Activated naive CD8-positive, alpha-beta T cell (primary cell): ENCODE data around the gene VPREB3.

ENCODE experiments used
- H3K27ac Mint-ChIP-seq: one replicate; pipeline ENCODE4 v1.8.0; 2021; ENCODE audit warnings: mixed read lengths
- H3K27me3 Mint-ChIP-seq: one replicate; pipeline ENCODE4 v1.8.0; 2021; ENCODE audit warnings: mixed read lengths
- H3K36me3 Mint-ChIP-seq: one replicate; pipeline ENCODE4 v1.8.0; 2021; ENCODE audit warnings: mixed read lengths
- H3K4me1 Mint-ChIP-seq: one replicate; pipeline ENCODE4 v1.8.0; 2021; ENCODE audit warnings: low read depth, mixed read lengths
- H3K4me3 Mint-ChIP-seq: one replicate; pipeline ENCODE4 v1.8.0; 2021; ENCODE audit warnings: mild to moderate bottlenecking, mixed read lengths
- H3K9me3 Mint-ChIP-seq: one replicate; pipeline ENCODE4 v1.8.0; 2021; ENCODE audit warnings: low read depth, mixed read lengths

VPREB3 gene

GRCh38 chr22:23713696-23714595 lies 40.3 kb downstream of the VPREB3 start:
- peaks cover 24% of the 10 kb centered on the region for H3K4me1 Mint-ChIP-seq
- no peaks in the 10 kb centered on the region for H3K27me3 Mint-ChIP-seq
- H3K4me3 Mint-ChIP-seq = peak overlapping the region; percentile 46
- peak overlapping the region; percentile 34 for H3K27ac Mint-ChIP-seq
- peaks cover 4% of the 10 kb centered on the region for H3K36me3 Mint-ChIP-seq
- no peaks in the 10 kb centered on the region for H3K9me3 Mint-ChIP-seq

GRCh38 chr22:23712256-23712655 lies 42.0 kb downstream of the VPREB3 start:
- Mint-ChIP-seq H3K27me3 (no peaks in the 10 kb centered on the region), H3K36me3 (peaks cover 13% of the 10 kb centered on the region), H3K4me3 (no peak overlapping the region), H3K9me3 (no peaks in the 10 kb centered on the region), H3K27ac (no peak overlapping the region), H3K4me1 (peaks cover 36% of the 10 kb centered on the region)

- Mint-ChIP-seq H3K27ac (peak overlapping the region; percentile 74), H3K4me1 (peaks cover 52% of the 10 kb centered on the region)
Observed at GRCh38 chr22:23709107-23709506, 45.1 kb downstream of the VPREB3 start.

GRCh38 chr22:23708270-23708669 lies 46.0 kb downstream of the VPREB3 start:
- no peaks in the 10 kb centered on the region for H3K9me3 Mint-ChIP-seq
- H3K27me3 Mint-ChIP-seq = no peaks in the 10 kb centered on the region
- peak overlapping the region; percentile 74 for H3K27ac Mint-ChIP-seq
- peaks cover 39% of the 10 kb centered on the region for H3K36me3 Mint-ChIP-seq
- peaks cover 56% of the 10 kb centered on the region for H3K4me1 Mint-ChIP-seq
- no peak overlapping the region for H3K4me3 Mint-ChIP-seq

More at GRCh38 chr22:23709107-23709506, 45.1 kb downstream of the VPREB3 start:
- no peaks in the 10 kb centered on the region for H3K9me3 Mint-ChIP-seq
- no peak overlapping the region for H3K4me3 Mint-ChIP-seq
- no peaks in the 10 kb centered on the region for H3K27me3 Mint-ChIP-seq
- peaks cover 34% of the 10 kb centered on the region for H3K36me3 Mint-ChIP-seq

- peaks cover 66% of the 10 kb centered on the region for H3K4me1 Mint-ChIP-seq
- peak overlapping the region; percentile 46 for H3K4me3 Mint-ChIP-seq
- H3K9me3 Mint-ChIP-seq = no peaks in the 10 kb centered on the region
- H3K36me3 Mint-ChIP-seq = peaks cover 62% of the 10 kb centered on the region
- H3K27ac Mint-ChIP-seq = peak overlapping the region; percentile 92
- H3K27me3 Mint-ChIP-seq = no peaks in the 10 kb centered on the region
Observed at GRCh38 chr22:23705358-23705757, 48.9 kb downstream of the VPREB3 start.

- Mint-ChIP-seq H3K9me3 (peaks cover 5% of the 10 kb centered on the region), H3K4me3 (peak overlapping the region; percentile 46), H3K27me3 (no peaks in the 10 kb centered on the region), H3K36me3 (peaks cover 66% of the 10 kb centered on the region), H3K4me1 (peaks cover 68% of the 10 kb centered on the region), H3K27ac (peak overlapping the region; percentile 92)
Observed at GRCh38 chr22:23704829-23705228, 49.4 kb downstream of the VPREB3 start.

- H3K27me3 Mint-ChIP-seq = no peaks in the 10 kb centered on the region
- H3K4me3 Mint-ChIP-seq = peak overlapping the region; percentile 35
- peaks cover 67% of the 10 kb centered on the region for H3K36me3 Mint-ChIP-seq
- H3K9me3 Mint-ChIP-seq = peaks cover 8% of the 10 kb centered on the region
- peaks cover 67% of the 10 kb centered on the region for H3K4me1 Mint-ChIP-seq
- H3K27ac Mint-ChIP-seq = peak overlapping the region; percentile 92
Observed at GRCh38 chr22:23704062-23704461, 50.2 kb downstream of the VPREB3 start.
